HG02943 (cell line): ENCODE results near the gene RGS21.

ENCODE experiments used
- ATAC-seq: cut with Tn5 transposase; IDR thresholded peaks from one replicate; pipeline ENCODE4 v1.9.1; 2021; ENCODE audit warnings: mild to moderate bottlenecking, low read depth, moderate library complexity; ENCODE audit not compliant: unreplicated experiment

The RGS21 gene

DNA sequence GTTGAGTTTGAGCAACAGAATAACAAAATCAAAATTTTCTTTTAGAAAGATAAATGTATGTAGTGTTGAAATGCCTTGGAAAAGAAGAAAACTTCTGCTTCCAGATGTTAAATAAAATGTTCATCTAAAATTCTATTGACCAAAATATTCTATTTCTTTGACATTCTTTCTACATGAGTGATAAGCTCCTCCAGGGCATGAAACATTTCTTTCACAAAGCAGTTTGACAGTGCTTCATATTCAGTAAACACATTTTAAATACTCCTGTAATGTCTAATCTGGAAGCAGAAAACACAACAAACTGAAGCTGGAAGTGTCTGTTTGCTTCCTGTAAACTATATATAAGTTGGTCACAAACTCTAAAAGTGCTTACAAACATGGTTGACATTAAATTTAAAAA, 61.5 kb downstream of the RGS21 start:
- no peak for ATAC-seq

GRCh38 chr1:192378878-192379277, 62.1 kb downstream of the RGS21 start:
- no peak for ATAC-seq

- ATAC-seq = no peak
Observed at GRCh38 chr1:192379554-192379953, 62.8 kb downstream of the RGS21 start.

DNA sequence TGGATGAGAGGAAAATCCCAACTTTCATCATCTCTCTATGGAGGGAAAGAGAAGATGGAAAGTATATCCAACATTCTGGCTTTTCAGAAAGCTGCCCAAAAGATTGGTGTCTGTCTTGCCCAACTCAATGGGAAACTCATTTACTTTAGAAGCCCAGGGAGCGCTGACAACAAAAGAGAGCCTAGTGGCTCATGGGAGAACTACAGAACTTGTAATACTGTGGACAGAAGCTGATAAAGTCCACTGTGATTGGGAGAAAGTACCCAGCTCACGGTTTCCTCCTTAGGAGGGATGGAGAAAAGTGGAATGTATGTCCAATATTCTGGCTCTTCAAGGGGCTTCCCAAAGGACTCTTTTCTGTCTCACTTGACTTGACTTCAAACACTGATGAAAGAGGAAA, 66.0 kb downstream of the RGS21 start:
- ATAC-seq = no peak

DNA sequence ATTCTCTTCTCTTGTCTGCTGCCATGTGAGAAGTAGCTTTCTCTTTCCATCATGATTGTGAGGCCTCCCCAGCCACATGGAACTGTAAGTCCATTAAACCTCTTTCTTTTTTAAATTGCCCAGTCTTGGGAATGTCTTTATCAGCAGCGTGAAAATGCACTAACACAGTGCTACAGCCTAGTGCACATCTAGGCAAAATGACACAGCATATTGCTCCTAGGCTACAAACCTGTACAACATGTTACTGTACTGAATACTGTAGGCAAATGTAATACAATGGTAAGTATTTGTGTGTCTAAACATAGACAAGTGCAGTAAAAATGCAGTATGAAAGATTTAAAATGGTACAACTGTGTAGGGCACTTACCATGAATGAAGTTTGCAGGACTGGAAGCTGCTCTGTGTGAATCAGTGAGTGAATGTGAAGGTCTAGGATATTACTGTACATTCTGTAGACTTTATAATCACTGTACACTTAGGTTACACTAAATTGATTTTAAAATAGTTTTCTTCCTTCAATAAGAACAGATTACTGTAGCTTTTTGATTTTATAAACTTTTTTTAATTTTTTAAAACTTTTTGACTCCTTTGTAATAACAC, 69.4 kb downstream of the RGS21 start:
- no peak for ATAC-seq

DNA sequence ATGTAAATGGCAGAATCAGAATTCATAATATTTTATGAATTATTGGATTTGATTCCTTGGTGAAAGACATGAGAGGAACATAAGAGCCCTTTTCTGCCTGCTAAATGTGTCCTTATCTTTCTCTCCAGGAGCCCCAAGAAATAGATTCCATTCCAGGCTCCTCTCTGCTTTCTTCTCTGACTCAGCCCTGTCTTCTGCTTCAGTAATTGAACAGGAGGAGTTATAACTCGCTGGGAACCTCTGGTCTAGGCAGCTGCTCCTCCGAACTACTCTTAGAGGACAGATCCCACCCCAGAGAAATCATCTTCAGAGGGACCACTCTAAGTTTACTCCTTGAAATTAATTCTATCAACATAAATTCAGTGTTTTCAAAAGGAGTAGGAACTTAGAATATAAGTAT, 78.4 kb downstream of the RGS21 start:
- ATAC-seq = no peak

GRCh38 chr1:192395895-192396294, 79.1 kb downstream of the RGS21 start:
- no peak for ATAC-seq

- ATAC-seq = no peak
Observed at GRCh38 chr1:192399161-192399560, 82.4 kb downstream of the RGS21 start.

GRCh38 chr1:192401825-192402224, 85.0 kb downstream of the RGS21 start:
- ATAC-seq = no peak

GRCh38 chr1:192402571-192402970, 85.8 kb downstream of the RGS21 start:
- ATAC-seq = no peak

GRCh38 chr1:192407206-192407605, 90.4 kb downstream of the RGS21 start:
- no peak for ATAC-seq
